MCF 10A (cell line): Measurements from ENCODE around the gene ZNF778. TPM values are rescaled to one million over a fixed set of nuclear protein-coding genes. Genes with fewer than 3 reads are reported as not detected.
"Not testable (repeated sequence)": the region's sequence is repeated elsewhere in the genome, so short reads cannot be mapped to it uniquely, and the experiment has no call there.

Experiments
- BruUV-seq: library from RNA; stranded (reverse); fragments of 400-500 nt; replicated peaks from 2 replicates; lab custom pipeline; 2021; lab: Mats Ljungman, UMichigan
- CTCF ChIA-PET: fragments of 300-600 bp; sonication (Branson Sonifier 250); formaldehyde crosslinking; extraction: SDS; loops from one replicate; lab custom pipeline; 2021; ENCODE audit warnings: antibody characterized with exemption, inconsistent platforms; lab: Yijun Ruan, JAX
- POLR2A ChIA-PET: fragments of 300-600, 350-650 bp; sonication (Branson Sonifier 250); formaldehyde crosslinking; extraction: SDS; loops from one replicate; lab custom pipeline; 2020; ENCODE audit warnings: antibody characterized with exemption, inconsistent platforms; lab: Yijun Ruan, JAX
- DNase-seq: peaks from one replicate; pipeline ENCODE4 v3.0.0-alpha.2; 2018; ENCODE audit not compliant: unreplicated experiment
- H3K27ac Mint-ChIP-seq: one replicate; pipeline ENCODE4 v1.8.0; 2022; ENCODE audit warnings: mild to moderate bottlenecking, low read depth, mixed read lengths; ENCODE audit not compliant: unreplicated experiment
- H3K27me3 Mint-ChIP-seq: one replicate; pipeline ENCODE4 v1.8.0; 2022; ENCODE audit warnings: mixed read lengths; ENCODE audit not compliant: insufficient read depth, unreplicated experiment
- H3K36me3 Mint-ChIP-seq: one replicate; pipeline ENCODE4 v1.8.0; 2022; ENCODE audit warnings: mild to moderate bottlenecking, moderate library complexity, mixed read lengths; ENCODE audit not compliant: insufficient read depth, unreplicated experiment
- H3K4me1 Mint-ChIP-seq: one replicate; pipeline ENCODE4 v1.8.0; 2022; ENCODE audit warnings: mixed read lengths; ENCODE audit not compliant: insufficient read depth, unreplicated experiment
- H3K4me3 Mint-ChIP-seq: one replicate; pipeline ENCODE4 v1.8.0; 2022; ENCODE audit warnings: mild to moderate bottlenecking, moderate library complexity, mixed read lengths; ENCODE audit not compliant: unreplicated experiment
- H3K9me3 Mint-ChIP-seq: one replicate; pipeline ENCODE4 v1.8.0; 2022; ENCODE audit warnings: mixed read lengths; ENCODE audit not compliant: unreplicated experiment
- intact Hi-C: fragments of 100-400 bp; cut with micrococcal nuclease; formaldehyde crosslinking; loops from 2 replicates; pipeline ENCODE4 v1.14.1; 2022
- total RNA-seq: library from RNA; stranded (reverse); gene quantifications from 2 replicates; pipeline ENCODE4 v1.2.3, GENCODE V29; 2022
- TF ChIP-seq, protein P1 (sequence below): fragments of 200-600 bp; IDR thresholded peaks from one replicate; pipeline ENCODE4 v1.8.0; 2022; ENCODE audit warnings: antibody characterized with exemption, mild to moderate bottlenecking; ENCODE audit not compliant: unreplicated experiment

The ZNF778 gene
- total RNA-seq, 1 experiment from 2014 or later, result 15.8 TPM

DNA sequence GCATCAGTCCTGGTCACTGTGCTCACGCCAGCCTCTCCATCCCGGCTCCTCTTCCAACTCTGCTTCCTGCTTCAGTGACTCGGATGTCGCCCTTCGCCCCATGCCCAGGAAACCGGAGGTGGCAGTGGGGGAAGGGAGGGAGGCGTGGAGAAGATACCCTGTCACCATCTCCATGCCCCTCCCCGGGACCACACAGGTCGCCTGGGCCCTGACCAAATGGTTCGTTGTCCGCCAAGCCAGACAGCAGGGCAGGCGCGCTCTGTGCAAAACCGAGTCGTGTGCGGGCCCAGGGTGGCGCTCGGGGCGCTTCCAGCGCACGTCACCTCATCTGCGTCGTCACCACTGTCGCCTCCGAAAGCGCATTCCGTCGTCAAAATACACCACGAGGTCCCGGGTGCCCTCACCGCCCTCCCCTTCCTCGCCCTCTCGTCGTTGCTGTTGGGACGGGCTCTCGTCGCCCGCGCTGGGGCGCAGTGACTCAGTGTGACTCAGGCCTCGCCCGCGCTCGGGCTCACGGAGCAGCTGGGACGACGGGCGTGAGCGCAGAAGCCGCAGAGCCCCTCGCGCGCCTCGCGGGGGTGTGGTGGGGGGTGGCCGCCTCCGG lies 39.2 kb downstream of the ZNF778 start:
- Mint-ChIP-seq H3K36me3 (no peaks in the 10 kb centered on the region), H3K4me3 (no peak overlapping the region), H3K27me3 (no peaks in the 10 kb centered on the region), H3K9me3 (no peaks in the 10 kb centered on the region), H3K27ac (no peak overlapping the region), H3K4me1 (no peaks in the 10 kb centered on the region)
- BruUV-seq, result no TSS peak
- ChIA-PET CTCF (no interaction called here), POLR2A (no interaction called here)
- intact Hi-C loops, result no loop called here
- DNase-seq, result no peak
- TF ChIP-seq, protein P1, sequence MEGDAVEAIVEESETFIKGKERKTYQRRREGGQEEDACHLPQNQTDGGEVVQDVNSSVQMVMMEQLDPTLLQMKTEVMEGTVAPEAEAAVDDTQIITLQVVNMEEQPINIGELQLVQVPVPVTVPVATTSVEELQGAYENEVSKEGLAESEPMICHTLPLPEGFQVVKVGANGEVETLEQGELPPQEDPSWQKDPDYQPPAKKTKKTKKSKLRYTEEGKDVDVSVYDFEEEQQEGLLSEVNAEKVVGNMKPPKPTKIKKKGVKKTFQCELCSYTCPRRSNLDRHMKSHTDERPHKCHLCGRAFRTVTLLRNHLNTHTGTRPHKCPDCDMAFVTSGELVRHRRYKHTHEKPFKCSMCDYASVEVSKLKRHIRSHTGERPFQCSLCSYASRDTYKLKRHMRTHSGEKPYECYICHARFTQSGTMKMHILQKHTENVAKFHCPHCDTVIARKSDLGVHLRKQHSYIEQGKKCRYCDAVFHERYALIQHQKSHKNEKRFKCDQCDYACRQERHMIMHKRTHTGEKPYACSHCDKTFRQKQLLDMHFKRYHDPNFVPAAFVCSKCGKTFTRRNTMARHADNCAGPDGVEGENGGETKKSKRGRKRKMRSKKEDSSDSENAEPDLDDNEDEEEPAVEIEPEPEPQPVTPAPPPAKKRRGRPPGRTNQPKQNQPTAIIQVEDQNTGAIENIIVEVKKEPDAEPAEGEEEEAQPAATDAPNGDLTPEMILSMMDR, result no peak

DNA sequence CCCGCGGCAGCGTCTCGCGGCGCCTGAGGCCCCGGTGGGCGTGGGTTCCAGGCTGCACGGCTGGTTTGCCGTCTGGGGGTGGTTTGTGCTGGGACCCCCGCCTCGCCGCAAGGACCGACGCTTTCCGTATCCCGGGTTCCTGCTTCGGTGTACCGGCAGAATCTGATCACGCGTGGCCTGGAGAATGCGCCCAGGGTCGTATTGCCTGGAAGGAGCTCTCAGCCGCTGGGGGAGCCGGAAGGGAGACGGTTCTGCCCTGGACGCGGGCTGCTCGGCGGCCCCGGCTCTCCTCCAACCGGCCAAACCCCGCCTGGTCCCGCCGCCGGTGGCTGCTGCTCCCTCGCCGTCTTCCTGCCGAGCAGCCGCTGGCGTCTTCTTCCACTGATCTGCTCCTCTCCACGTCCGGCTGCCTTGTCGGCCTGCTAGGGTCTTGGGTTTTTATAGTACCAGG lies 39.8 kb downstream of the ZNF778 start:
- Mint-ChIP-seq H3K27ac (no peak overlapping the region), H3K27me3 (no peaks in the 10 kb centered on the region), H3K4me1 (no peaks in the 10 kb centered on the region), H3K9me3 (no peaks in the 10 kb centered on the region), H3K36me3 (no peaks in the 10 kb centered on the region), H3K4me3 (no peak overlapping the region)
- no TSS peak for BruUV-seq
- TF ChIP-seq, protein P1, result no peak
- DNase-seq, result no peak
- POLR2A ChIA-PET, result no interaction called here
- intact Hi-C loops, result no loop called here
- CTCF ChIA-PET, result no interaction called here

DNA sequence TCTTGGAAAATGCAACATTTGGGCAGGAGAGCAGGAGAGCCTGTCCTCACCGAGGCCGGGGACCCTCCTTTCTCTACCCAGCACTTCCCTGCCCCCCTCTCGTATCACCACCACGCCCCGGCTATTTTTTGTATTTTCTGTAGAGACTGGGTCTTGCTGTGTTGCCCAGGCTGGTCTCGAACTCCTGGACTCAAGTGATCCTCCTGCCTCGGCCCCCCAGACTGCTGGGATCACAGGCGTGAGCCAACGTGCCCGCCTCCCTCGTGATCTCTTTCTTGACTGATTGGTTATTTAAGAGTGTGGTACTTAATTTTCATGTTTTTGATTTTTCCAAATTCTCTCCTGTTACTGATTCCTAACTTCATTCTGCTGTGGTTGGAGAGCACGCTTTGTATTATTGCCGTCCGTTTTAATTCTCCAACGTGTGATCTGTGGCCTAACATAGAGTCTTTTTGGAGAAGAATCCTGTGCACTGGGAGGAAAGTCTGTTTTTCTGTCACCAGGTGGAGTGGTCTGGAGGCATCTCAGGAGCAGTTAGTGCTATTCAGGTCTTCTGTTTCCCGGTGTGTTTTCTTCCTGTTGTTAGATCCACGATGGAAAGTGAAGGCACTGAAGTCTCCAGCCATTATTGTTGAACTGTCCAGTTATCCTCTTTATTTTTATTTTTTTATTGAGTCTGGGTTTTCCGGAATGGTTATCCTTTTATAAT lies 40.4 kb downstream of the ZNF778 start:
- no peak overlapping the region for H3K4me3 Mint-ChIP-seq
- H3K36me3 Mint-ChIP-seq, result no peaks in the 10 kb centered on the region
- TF ChIP-seq, protein P1, result no peak
- H3K27me3 Mint-ChIP-seq, result no peaks in the 10 kb centered on the region
- intact Hi-C loops, result no loop called here
- no peak overlapping the region for H3K27ac Mint-ChIP-seq
- ChIA-PET CTCF (interaction anchor here (1.4 kb wide), 1 partner anchor 31 kb away, joined by 7 read pairs; no protein-coding TSS in a partner anchor), POLR2A (no interaction called here)
- H3K9me3 Mint-ChIP-seq, result no peaks in the 10 kb centered on the region
- no peak for DNase-seq
- no peaks in the 10 kb centered on the region for H3K4me1 Mint-ChIP-seq
- no TSS peak for BruUV-seq

DNA sequence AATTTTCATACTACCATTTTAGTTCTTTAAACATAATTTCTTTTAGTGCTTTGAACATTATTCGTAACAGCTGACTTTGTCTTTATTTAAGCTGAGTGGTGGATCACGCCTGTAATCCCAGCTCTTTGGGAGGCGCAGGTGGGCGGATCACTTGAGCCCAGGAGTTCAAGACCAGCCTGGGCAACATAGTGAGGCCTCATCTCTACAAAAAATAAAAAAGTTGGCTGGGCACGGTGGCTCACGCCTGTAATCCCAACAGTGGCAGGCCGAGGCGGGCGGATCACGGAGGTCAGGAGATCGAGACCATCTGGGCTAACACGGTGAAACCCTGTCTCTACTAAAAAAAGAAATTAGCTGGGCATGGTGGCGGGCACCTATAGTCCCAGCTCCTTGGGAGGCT lies 42.4 kb downstream of the ZNF778 start:
- intact Hi-C loops, BruUV-seq, POLR2A ChIA-PET, H3K27me3 Mint-ChIP-seq, H3K4me3 Mint-ChIP-seq, H3K4me1 Mint-ChIP-seq, H3K9me3 Mint-ChIP-seq, DNase-seq, H3K36me3 Mint-ChIP-seq, H3K27ac Mint-ChIP-seq: not testable (repeated sequence)
- CTCF ChIA-PET, result interaction anchor here (0.5 kb wide), 1 partner anchor 253 kb away, joined by 3 read pairs; no protein-coding TSS in a partner anchor
